Activated CD8-positive, alpha-beta memory T cell treated with anti-CD3 and anti-CD28 coated beads for 36 hours (primary cell): ENCODE measurements around the gene HAX1. TPM values are rescaled to one million over a fixed set of nuclear protein-coding genes. Genes with fewer than 3 reads are reported as not detected.
"Not testable (repeated sequence)": the region's sequence is repeated elsewhere in the genome, so short reads cannot be mapped to it uniquely, and the experiment has no call there.

Experiments used
- CTCF ChIA-PET: fragments of 350-600 bp; sonication (Branson Sonifier 250); formaldehyde crosslinking; loops from one replicate; lab custom pipeline; 2021; ENCODE audit warnings: antibody characterized with exemption; lab: Charles Lee
- POLR2A ChIA-PET: fragments of 350-600 bp; sonication (Branson Sonifier 250); formaldehyde crosslinking; loops from one replicate; lab custom pipeline; 2021; ENCODE audit warnings: antibody characterized with exemption; lab: Charles Lee
- total RNA-seq, 2 experiments: library from RNA; stranded (reverse); gene quantifications; one replicate each; pipeline ENCODE4 v1.2.3, GENCODE V29; 2021

Gene HAX1
- total RNA-seq, 2 experiments from 2014 or later, result 173 to 176 TPM

DNA sequence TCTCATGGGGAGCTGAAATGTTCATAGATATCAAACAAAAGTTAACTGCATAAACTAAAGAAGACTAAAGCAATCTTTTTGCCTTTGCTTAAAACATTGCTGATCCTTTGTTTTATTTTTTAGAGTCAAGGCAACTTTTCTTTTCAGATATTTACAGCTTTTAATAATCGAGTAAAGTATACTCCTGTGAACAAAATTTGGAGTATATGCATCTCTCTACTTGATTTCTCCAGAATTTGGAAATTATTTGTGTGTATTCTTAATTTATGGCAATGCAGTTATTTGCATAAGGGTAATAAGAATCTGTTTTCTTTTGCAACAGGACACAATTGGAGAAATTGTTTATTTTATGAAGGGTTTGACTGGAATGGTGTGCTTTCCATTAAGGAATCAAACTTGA lies 44.3 kb downstream of the HAX1 start:
- ChIA-PET CTCF (interaction anchor here (0.8 to 1.2 kb wide), 2 partner anchors 9 to 146 kb away, joined by 4 read pairs; no protein-coding TSS in a partner anchor), POLR2A (no interaction called here)

DNA sequence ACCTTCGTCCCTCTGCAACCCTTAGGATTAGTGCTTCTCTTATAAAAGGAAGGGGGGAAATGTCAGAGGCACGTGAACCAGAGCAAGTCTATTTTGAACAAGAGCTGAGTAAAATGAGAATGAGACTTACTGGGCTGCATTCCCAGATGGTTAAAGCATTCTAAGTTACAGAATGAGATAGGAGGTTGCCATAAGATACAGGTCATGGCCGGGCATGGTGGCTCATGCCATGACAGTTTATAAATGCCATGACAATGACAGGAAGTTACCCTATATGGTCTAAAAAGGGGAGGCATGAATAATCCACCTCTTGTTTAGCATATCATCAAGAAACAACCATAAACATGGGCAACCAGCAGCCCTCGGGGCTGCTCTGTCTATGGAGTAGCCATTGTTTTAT lies 46.0 kb downstream of the HAX1 start:
- POLR2A ChIA-PET, result no interaction called here
- CTCF ChIA-PET, result interaction anchor here (0.8 to 1.2 kb wide), 2 partner anchors 17 to 29 kb away, joined by 3 read pairs; no protein-coding TSS in a partner anchor

DNA sequence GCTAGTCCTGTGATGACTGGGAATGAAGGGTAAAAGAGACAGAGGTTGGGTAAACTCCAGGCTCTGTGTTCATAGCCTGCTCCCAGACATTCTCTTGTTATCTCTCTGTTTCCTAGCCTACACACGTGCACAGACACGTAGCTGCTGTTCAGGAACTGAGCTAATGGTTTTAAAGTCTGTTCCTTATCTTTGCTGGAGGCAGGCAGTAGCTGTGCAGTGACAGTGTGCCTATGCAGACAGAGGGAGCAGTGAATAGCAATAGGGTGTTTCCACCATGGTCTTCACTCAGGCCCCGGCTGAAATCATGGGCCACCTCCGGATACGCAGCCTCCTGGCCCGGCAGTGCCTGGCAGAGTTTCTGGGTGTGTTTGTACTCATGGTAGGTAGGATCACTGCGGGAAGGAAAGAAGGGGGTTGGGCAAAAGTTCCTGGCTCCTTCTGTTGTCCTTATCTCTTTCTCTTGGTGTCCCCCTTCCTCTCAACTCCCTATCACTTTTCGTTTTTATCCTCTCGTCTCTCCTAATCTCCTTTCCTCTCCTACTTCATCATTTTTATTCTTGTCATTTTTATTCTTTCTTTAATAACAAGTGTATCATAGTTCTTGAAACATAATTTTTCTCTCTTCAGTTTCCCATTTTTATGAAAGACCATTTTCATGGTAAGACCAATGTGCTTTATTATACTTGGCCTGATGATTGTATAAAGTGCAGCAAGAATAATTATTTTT lies 48.6 kb downstream of the HAX1 start, which contains the start of gene AQP10:
TSS of gene AQP10 (plus strand) at position 212 of the 727 bp plus-strand sequence. CDS start at position 275, 63 bp downstream.
- POLR2A ChIA-PET, result no interaction called here
- CTCF ChIA-PET, result no interaction called here

DNA sequence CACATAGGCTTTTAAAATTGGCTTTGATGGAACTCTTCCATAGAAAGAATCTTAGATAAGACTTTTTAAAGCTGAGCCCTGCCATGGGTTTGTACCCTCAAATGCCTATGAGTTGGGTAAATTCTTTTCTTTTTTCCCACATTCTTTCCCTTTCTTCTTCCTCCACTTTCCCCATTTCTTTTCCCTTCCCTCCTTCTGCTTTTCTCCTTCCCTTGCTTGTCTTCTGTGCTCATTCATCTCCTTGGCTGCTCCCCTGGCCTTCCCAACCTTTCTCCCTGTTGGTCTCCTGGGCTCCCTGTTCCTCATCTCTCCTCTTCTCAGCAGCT lies 49.1 kb downstream of the HAX1 start:
- CTCF ChIA-PET, POLR2A ChIA-PET: not testable (repeated sequence)

DNA sequence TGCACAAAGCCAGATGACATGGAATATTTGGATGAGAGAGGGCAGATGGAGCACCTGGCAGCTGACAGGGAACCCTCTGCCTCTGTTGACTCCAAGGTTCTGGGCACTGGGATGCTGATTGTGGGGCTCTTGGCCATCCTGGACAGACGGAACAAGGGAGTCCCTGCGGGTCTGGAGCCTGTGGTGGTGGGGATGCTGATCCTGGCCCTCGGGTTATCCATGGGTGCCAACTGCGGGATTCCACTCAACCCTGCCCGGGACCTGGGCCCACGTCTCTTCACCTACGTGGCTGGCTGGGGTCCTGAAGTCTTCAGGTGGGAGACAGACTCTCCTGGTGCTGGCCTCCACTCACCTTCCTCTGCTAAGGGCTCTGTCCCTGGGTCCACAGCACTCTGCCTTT lies 51.1 kb downstream of the HAX1 start:
- ChIA-PET POLR2A (interaction anchor here (2.5 kb wide), 1 partner anchor 18 kb away, joined by 14 read pairs; no protein-coding TSS in a partner anchor), CTCF (interaction anchor here (0.5 to 6.5 kb wide), 7 partner anchors 11 to 66 kb away, joined by 3 to 80 read pairs (median 6); no protein-coding TSS in a partner anchor)

DNA sequence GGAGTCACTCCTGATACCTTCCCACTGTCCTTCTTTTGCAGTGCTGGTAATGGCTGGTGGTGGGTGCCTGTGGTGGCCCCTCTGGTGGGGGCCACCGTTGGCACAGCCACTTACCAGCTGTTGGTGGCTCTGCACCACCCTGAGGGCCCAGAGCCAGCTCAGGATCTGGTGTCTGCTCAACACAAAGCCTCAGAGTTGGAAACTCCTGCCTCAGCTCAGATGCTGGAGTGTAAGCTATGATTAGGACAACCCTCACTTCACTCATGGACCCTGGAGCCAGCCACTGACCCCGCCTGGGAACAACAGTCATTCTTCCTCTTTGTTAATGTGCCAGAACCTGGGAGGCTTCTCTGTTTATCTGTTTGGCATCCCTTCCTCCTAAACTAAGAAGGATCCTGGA lies 51.8 kb downstream of the HAX1 start:
- CTCF ChIA-PET, result interaction anchor here (0.6 to 6.5 kb wide), 11 partner anchors 11 to 128 kb away, joined by 3 to 80 read pairs (median 4); no protein-coding TSS in a partner anchor
- POLR2A ChIA-PET, result interaction anchor here (0.6 to 2.5 kb wide), 4 partner anchors 10 to 51 kb away, joined by 3 to 14 read pairs (median 5); no protein-coding TSS in a partner anchor

DNA sequence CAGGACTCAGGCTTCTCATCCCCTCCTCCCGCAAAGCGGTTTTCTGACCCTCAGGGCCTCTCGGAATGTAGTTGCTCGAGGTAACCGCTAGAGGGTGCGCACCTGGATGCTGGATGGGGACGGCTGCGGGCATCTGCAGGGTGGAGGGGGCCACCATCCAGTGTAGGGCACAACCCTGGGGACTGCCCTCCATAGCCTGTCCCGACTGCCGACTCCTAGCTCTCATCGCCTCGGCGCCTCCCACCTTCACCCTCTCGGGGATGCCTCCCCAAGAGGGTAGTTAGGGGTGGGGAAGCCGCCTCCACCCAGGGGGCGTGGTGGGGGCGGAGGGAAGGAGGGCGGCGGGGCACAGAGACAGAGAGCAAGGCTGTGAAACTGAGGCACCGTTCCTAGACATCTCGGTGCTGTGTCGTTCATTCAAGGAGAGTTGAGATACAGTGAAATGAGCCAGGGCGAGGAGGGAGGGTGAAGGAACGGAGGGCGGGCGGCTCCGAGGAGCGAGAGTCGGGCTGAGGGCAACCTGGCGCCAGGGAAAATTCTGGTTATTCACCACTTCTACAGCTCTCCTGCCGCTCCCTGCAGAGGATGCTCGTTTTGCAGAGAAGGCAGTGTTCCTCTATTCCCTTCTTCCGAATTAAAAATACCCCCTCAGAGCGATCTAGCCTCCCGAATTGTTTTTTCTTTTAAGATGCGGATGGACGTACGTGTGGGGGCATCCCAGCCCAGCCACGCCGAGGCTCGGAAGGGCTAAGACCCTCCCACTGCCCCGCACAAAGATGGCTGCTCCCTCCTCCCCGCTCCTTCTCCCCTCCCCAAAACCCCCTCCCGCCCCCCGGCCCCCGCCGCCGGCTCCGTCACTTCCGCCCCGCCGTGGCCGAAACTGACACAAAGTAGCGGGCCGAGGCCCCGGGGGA lies 52.5 kb downstream of the HAX1 start, which contains the start of gene ATP8B2:
TSS of gene ATP8B2 (plus strand) at position 857 of the 914 bp plus-strand sequence. CDS start 2,617 bp downstream, outside the sequence.
- POLR2A ChIA-PET, result interaction anchor here (0.6 to 2.5 kb wide), 5 partner anchors 10 to 113 kb away, joined by 3 to 14 read pairs (median 4); no protein-coding TSS in a partner anchor

More for the DNA sequence above, 52.5 kb downstream of the HAX1 start, which contains the start of gene ATP8B2:
- CTCF ChIA-PET, result interaction anchor here (1.0 to 6.5 kb wide), 11 partner anchors 10 to 154 kb away, joined by 3 to 80 read pairs (median 4); no protein-coding TSS in a partner anchor

Other genes starting within 250 kb of the HAX1 start
- gene NUP210L, start 117.6 kb upstream of the HAX1 start, total RNA-seq, result under 1 TPM in 1 of 2 experiments, not detected in 1; 0.04 TPM
- 100 to 1,000 TPM; 796 to 807 TPM for gene TPM3, start 80.5 kb upstream of the HAX1 start, total RNA-seq
- gene CFAP141, start 66.3 kb upstream of the HAX1 start, total RNA-seq, result not detected
- 100 to 1,000 TPM; 267 to 272 TPM for gene UBAP2L, start 51.7 kb upstream of the HAX1 start, total RNA-seq
- gene AQP10, start 48.5 kb downstream of the HAX1 start, total RNA-seq, result not detected
- 10 to 100 TPM; 73.1 to 74.9 TPM for gene ATP8B2, start 52.9 kb downstream of the HAX1 start, total RNA-seq
- 1 to 10 TPM; 1.0 to 1.5 TPM for gene IL6R, start 132.7 kb downstream of the HAX1 start, total RNA-seq
- not detected for gene TDRD10, start 229.6 kb downstream of the HAX1 start, total RNA-seq
- gene SHE, start 229.8 kb downstream of the HAX1 start, total RNA-seq, result not detected